GM21367 (cell line): ENCODE measurements around the gene TBCCD1.
A peak's percentile ranks its signal among the peaks of the same experiment; 100 is the strongest.
"Not testable (repeated sequence)": the region's sequence is repeated elsewhere in the genome, so short reads cannot be mapped to it uniquely, and the experiment has no call there.

Experiments used
- ATAC-seq: cut with Tn5 transposase; IDR thresholded peaks from one replicate; pipeline ENCODE4 v1.9.1; 2021; ENCODE audit not compliant: unreplicated experiment

TBCCD1 gene

DNA sequence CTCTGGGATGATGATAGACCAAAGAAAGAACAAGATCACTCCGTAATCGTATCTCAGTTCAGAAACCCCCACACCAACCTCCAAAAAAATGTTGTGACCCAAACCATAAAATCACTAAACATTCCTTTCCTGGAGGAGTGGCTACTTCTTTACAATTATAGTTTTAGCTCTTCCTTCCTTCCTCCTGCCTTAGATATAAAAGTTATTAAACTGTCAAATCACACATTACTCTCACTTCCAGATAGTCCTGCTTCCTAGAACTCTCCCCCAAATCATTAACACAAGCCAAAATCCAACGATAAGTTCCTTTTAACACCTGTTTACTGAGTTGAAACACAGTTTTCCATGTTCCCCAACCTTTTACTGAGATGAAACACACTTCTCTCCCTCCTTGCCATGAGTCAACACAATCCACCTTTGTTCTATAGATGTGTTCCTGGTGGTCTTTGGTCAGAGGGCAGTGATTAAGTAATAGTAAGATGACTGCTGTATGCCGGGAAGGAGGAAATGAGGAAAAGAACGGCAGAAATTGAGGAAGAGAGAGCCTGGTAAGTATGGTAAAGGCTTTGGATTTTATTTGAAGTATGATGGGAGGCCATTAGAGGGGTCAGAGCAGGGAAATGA lies 14.6 kb downstream of the TBCCD1 start:
- ATAC-seq = no peak

DNA sequence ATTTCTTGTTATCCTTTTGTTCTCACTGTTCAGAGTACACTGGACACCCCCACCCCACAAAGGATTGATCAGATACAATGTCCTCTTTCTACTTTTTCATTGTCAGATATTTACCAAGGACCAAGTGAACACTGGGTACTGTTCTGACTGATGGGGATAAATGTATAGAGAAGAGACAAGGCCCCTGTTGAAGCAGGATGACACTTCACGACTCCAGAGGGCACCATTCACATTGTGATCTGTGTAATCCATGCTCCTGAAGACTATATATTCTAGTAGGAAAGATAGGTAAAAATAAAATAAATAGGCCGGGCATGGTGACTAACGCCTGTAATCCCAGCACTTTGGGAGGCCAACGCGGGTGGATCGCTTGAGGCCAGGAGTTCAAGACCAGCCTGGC lies 15.8 kb downstream of the TBCCD1 start:
- ATAC-seq = no peak

GRCh38 chr3:186549497-186549896 lies 17.6 kb downstream of the TBCCD1 start:
- no peak for ATAC-seq

GRCh38 chr3:186544281-186544680 lies 22.9 kb downstream of the TBCCD1 start, which contains the start of gene CRYGS:
CRYGS (minus strand) TSS chr3:186544380; CDS start chr3:186544326, 54 bp downstream.
- ATAC-seq = no peak

- no peak for ATAC-seq
Measured at GRCh38 chr3:186540835-186541226, 26.3 kb downstream of the TBCCD1 start.

DNA sequence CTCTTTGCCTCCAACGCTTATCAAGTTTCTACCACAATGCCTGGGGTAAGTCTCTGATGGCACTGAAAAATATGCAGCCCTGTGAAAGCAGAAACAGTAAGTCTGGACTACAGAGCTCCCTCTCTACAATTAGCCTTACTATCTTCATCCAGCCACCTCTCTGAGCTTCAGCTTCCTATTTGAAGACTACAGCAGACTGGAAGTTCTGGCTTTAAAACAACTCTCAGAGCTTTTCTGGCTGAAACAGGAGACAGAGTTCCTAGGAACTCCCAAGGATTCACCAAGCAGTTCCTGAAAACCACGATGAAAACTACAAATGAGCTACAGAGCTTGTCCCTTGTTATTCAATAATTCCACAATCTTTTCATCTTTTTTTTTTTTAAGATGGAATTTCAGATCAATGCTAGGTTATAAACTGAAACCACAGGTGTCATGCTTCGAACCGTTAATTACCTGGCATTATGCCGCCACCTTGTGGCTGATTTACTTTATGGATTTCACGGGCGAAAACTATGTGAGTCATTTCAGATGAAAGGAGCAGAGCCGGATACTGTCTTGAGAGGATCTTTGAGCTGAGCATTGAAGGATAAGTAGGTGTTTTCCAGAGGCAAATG lies 26.8 kb downstream of the TBCCD1 start:
- ATAC-seq = peak; percentile 59

GRCh38 chr3:186538779-186539178 lies 28.4 kb downstream of the TBCCD1 start:
- ATAC-seq = no peak

- no peak for ATAC-seq
Measured at GRCh38 chr3:186536883-186537844, 30.0 kb downstream of the TBCCD1 start.

DNA sequence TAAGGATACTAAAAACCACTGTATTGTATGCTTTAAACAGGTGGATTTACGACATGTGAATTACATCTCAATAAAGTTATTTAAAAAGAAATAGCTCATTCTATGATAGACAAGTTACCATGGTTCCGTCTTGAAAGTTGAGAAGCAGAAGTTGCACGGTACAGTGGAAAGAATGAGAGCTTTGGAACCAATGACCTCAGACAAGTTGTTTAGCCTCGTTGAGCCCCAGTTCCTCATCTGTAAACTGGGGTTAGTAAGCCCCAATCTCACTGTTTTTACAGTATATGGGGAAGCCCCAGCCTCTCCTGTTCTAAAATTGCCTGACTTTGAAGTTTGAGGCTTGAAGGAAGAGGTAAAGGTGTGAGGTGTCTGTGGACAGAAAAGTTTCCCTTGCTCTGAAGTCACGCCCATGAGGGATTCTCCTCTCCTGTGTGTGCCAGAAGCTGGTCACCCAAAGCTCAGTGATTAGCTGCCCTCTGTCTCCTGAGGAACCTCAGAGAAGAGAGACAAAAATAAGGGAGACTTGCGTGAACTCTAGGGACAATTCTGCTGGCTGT lies 32.9 kb downstream of the TBCCD1 start:
- ATAC-seq = peak; percentile 81

DNA sequence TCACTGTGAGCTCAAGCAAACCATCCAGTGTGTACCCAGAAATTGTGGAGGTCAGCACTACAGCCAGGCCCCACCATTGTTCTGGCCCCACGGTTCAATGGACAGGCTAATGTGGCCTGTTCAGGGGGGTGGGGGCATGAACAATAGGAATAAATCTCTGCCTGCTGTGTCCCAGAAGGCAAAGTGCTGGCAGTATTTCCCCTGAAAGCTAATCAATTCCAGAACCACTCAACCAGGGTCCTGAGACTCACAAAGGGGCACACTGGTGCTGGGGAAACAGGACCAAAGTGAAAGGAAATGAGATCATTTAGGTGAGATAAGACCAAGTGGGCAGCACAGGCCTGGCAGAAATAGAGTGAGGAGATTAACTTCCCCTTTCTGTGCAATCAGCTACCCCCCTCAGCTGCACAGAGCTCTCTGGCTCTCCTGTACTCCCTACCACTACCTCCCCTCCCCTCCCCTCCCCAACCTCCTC lies 34.5 kb downstream of the TBCCD1 start:
- peak; percentile 45 for ATAC-seq

DNA sequence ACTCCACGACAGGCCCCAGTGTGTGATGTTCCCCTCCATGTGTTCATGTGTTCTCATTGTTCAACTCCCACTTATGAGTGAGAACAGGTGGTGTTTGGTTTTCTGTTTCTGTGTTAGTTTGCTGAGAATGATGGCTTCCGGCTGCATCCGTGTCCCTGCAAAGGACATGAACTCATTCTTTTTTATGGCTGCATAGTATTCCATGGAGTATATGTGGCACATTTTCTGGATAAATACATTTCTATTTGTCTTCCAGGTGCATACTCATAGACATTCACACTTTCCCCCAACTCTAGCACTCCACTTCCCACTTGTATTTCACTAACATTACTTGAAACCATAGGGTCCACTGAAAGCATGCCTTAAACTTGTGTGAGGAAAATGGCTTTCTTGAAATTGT lies 35.4 kb downstream of the TBCCD1 start:
- ATAC-seq = not testable (repeated sequence)

DNA sequence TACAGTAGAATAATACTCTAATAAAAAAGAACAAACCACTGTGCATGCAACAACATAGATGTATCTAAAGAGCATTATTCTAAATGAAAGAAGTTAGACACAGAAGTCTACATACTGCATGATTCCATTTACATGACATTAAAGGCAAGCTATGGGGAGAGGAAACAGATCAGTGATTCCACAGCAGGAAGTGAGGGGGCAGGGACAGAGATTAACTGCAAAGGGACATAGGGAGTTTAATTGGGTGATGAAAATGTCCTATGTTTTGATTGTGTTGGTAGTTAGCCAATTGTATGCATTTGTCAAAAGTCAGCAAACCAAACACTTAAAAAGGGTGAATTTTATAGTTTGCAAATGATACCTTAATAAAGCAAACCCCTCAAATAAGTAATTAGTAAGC lies 36.7 kb downstream of the TBCCD1 start:
- no peak for ATAC-seq

- ATAC-seq = no peak
Measured at GRCh38 chr3:186529201-186529999, 37.7 kb downstream of the TBCCD1 start.

DNA sequence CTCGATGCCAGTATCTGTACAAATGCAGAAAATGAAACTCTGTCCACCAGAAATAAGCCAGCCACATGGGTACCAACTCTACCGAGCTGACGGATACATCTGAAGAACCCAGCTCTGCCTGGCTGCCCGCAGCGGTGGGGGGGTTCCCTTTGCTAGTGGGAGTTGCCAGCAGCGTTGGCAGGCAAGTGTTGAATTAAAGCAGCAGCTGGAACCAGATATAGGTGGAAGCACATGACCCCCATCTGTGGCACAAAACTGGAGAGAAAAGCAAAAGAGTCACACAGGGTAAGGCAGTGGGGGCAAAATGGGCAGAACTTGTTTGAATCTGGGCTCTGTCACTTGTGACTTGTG lies 40.9 kb downstream of the TBCCD1 start:
- ATAC-seq = peak; percentile 39

GRCh38 chr3:186525369-186526255 lies 41.5 kb downstream of the TBCCD1 start:
- ATAC-seq = peak; percentile 35

- no peak for ATAC-seq
Measured at GRCh38 chr3:186524616-186525015, 42.5 kb downstream of the TBCCD1 start.

GRCh38 chr3:186523434-186523833 lies 43.7 kb downstream of the TBCCD1 start:
- no peak for ATAC-seq

DNA sequence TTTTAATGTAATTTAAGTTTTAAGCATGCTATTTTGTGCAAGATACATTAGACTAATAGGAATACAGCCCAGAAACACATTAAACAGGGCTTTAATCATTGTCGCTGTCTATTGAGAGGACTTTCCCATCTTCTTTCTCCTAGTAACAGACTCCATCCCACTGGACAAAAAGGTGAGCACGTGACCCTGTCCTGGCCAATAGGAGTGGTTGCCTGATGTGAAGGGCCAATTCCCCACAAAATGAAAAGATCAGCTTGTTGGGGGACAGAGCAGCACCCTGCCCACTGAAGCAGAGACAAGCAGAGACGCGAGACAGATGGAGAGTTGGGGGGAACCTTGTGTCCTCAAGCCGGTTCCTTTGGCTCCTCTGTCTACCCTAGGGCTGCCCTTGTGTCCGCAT lies 44.1 kb downstream of the TBCCD1 start:
- ATAC-seq = no peak

GRCh38 chr3:186520957-186521842 lies 45.9 kb downstream of the TBCCD1 start:
- peak; percentile 51 for ATAC-seq
